ENCODE data around the gene PRKAA1.

The PRKAA1 gene

GRCh38 chr5:40833712-40834229 lies 35.6 kb upstream of the PRKAA1 start:
- H3K27me3 ChIP-seq (ENCODE audit: insufficient read depth, poor library complexity, severe bottlenecking): no peaks in the 10 kb centered on the region
- TF ChIP-seq GABPA (IDR thresholded peaks at IDR 0.05; ENCODE audit: low read depth) (no peak), POLR2AphosphoS5 (IDR thresholded peaks at IDR 0.05; ENCODE audit: low read depth) (no peak; the same call in none of the 2 replicates), SPI1 (IDR thresholded peaks at IDR 0.05; ENCODE audit: borderline replicate concordance, low read depth) (no peak), CTCF (IDR thresholded peaks at IDR 0.05; ENCODE audit: insufficient read depth, low read length) (no peak)
- TF ChIP-seq, protein P1, sequence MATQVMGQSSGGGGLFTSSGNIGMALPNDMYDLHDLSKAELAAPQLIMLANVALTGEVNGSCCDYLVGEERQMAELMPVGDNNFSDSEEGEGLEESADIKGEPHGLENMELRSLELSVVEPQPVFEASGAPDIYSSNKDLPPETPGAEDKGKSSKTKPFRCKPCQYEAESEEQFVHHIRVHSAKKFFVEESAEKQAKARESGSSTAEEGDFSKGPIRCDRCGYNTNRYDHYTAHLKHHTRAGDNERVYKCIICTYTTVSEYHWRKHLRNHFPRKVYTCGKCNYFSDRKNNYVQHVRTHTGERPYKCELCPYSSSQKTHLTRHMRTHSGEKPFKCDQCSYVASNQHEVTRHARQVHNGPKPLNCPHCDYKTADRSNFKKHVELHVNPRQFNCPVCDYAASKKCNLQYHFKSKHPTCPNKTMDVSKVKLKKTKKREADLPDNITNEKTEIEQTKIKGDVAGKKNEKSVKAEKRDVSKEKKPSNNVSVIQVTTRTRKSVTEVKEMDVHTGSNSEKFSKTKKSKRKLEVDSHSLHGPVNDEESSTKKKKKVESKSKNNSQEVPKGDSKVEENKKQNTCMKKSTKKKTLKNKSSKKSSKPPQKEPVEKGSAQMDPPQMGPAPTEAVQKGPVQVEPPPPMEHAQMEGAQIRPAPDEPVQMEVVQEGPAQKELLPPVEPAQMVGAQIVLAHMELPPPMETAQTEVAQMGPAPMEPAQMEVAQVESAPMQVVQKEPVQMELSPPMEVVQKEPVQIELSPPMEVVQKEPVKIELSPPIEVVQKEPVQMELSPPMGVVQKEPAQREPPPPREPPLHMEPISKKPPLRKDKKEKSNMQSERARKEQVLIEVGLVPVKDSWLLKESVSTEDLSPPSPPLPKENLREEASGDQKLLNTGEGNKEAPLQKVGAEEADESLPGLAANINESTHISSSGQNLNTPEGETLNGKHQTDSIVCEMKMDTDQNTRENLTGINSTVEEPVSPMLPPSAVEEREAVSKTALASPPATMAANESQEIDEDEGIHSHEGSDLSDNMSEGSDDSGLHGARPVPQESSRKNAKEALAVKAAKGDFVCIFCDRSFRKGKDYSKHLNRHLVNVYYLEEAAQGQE (IDR thresholded peaks at IDR 0.05; ENCODE audit: insufficient replicate concordance, low read depth): no peak
- peak overlapping the region; percentile 82 for H3K4me3 ChIP-seq (replicated peaks; ENCODE audit: insufficient read depth, low read length)
- H3K27ac ChIP-seq (replicated peaks): peak overlapping the region; percentile 95
- no peak for DNase-seq (ENCODE audit: low read depth in 1 of 2, low spot score in 1 of 2)

DNA sequence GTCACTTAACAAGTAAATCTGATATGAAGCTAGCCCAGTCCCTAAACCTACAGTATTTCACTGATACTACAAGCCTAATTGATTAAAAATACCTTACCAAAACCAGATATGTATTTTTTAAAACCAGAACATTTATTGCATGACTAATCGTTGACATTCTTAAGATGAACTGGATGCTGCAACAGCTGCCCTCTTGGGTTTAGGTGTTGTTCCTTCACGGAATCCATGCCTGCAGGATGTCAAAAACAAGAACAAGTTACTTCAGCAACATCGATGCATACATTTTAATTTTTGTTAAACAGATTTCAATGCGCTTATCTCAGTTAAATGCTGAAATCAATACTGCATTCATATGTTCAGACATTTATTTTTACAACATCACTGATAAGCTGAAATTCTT lies 34.2 kb upstream of the PRKAA1 start:
- no peak overlapping the region for H3K27ac ChIP-seq (replicated peaks)

More for the DNA sequence above, 34.2 kb upstream of the PRKAA1 start:
- no peaks in the 10 kb centered on the region for H3K27me3 ChIP-seq (ENCODE audit: insufficient read depth, poor library complexity, severe bottlenecking)
- H3K4me3 ChIP-seq (replicated peaks; ENCODE audit: insufficient read depth, low read length): no peak overlapping the region
- TF ChIP-seq POLR2AphosphoS5 (IDR thresholded peaks at IDR 0.05; ENCODE audit: low read depth): no peak; the same call in 1 of the 2 replicates
- TF ChIP-seq GABPA (IDR thresholded peaks at IDR 0.05; ENCODE audit: low read depth): no peak
- TF ChIP-seq, protein P1 (IDR thresholded peaks at IDR 0.05; ENCODE audit: insufficient replicate concordance, low read depth): no peak
- TF ChIP-seq SPI1 (IDR thresholded peaks at IDR 0.05; ENCODE audit: borderline replicate concordance, low read depth): no peak
- TF ChIP-seq CTCF (IDR thresholded peaks at IDR 0.05; ENCODE audit: insufficient read depth, low read length): no peak
- peak in 1 of 2 experiments; percentile 13 for DNase-seq (ENCODE audit: low read depth in 1 of 2, low spot score in 1 of 2)
